Muscle layer of duodenum (tissue), 2 donors: ENCODE results near the gene EXOSC10.
A peak's percentile ranks its signal among the peaks of the same experiment; 100 is the strongest.
"Not testable (repeated sequence)": the region's sequence is repeated elsewhere in the genome, so short reads cannot be mapped to it uniquely, and the experiment has no call there.

Experiments
- H3K27ac ChIP-seq: one replicate; pipeline ENCODE4 v1.7.0; 2013; ENCODE audit warnings: mild to moderate bottlenecking, low read length
- H3K27me3 ChIP-seq: one replicate; pipeline ENCODE4 v1.7.0; 2013; ENCODE audit warnings: low read depth, mild to moderate bottlenecking, control low read depth, low read length
- H3K36me3 ChIP-seq, 2 donors: one replicate each; pipeline ENCODE4 v1.7.0; 2013; ENCODE audit warnings: low read length in 2 of 2, control low read depth in 1 of 2, mild to moderate bottlenecking in 1 of 2; ENCODE audit not compliant: insufficient read depth in 2 of 2, control insufficient read depth in 1 of 2
- H3K4me1 ChIP-seq, 2 donors: one replicate each; pipeline ENCODE4 v1.7.0; 2013; ENCODE audit warnings: low read length in 2 of 2, mild to moderate bottlenecking in 2 of 2, control low read depth in 1 of 2, moderate library complexity in 1 of 2; ENCODE audit not compliant: insufficient read depth in 2 of 2, control insufficient read depth in 1 of 2
- H3K4me3 ChIP-seq, 2 donors: one replicate each; pipeline ENCODE4 v1.7.0; 2013; ENCODE audit warnings: low read length in 2 of 2, low read depth in 1 of 2, mild to moderate bottlenecking in 1 of 2
- H3K9me3 ChIP-seq, 2 donors: one replicate each; pipeline ENCODE4 v1.7.0; 2013; ENCODE audit warnings: low read length in 2 of 2, control low read depth in 1 of 2, mild to moderate bottlenecking in 1 of 2; ENCODE audit not compliant: control insufficient read depth in 1 of 2
- donor health status: healthy.

EXOSC10 gene

DNA sequence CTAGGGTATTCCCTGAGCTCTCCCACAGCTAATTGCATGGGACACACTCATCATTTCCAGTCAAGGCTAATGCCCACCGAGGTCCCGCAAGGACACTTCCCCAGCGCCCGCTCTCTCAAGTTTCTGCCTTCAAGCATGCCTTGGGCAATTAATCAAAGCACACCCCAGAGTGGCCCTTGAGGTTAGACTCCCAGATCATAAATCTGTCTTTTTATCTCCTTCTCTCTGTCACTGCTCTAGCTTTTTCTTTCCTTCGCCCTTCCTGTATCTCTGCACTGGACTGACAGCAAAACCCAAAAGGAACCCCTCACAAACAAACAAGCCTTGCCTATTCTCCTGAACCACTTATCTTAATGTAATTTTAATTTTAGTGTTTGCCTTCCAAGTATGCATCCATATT is 7.9 kb upstream of the EXOSC10 start:
- Histone ChIP-seq H3K9me3 (no peaks in the 10 kb centered on the region), H3K27me3 (no peaks in the 10 kb centered on the region), H3K36me3 (peaks cover 50 to 60% of the 10 kb centered on the region in 2 donors), H3K27ac (no peak overlapping the region), H3K4me1 (no peaks in the 10 kb centered on the region), H3K4me3 (no peak overlapping the region)

DNA sequence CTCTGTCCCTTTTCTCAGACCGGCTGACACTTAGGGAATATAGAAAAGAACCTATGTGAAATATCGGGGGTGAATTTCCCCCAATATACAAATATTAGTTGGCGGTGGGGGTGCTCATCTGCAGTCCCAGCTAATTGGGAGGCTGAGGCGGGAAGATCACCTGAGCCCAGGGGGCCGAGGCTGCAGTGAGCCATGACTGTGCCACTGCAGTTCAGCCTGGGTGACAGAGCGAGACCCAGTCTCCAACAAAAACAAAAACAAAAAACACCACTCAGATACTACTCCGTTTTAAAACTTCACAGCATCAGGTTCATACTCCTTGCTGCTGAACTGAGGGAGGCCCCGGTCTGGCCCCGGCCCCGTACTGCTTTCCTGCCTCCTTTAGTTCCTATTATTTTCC is 5.9 kb upstream of the EXOSC10 start:
- H3K4me1 ChIP-seq, result no peaks in the 10 kb centered on the region
- no peak overlapping the region for H3K4me3 ChIP-seq
- H3K36me3 ChIP-seq, result peaks cover 35 to 40% of the 10 kb centered on the region in 2 donors
- no peaks in the 10 kb centered on the region for H3K9me3 ChIP-seq
- H3K27ac ChIP-seq, result no peak overlapping the region
- H3K27me3 ChIP-seq, result no peaks in the 10 kb centered on the region

DNA sequence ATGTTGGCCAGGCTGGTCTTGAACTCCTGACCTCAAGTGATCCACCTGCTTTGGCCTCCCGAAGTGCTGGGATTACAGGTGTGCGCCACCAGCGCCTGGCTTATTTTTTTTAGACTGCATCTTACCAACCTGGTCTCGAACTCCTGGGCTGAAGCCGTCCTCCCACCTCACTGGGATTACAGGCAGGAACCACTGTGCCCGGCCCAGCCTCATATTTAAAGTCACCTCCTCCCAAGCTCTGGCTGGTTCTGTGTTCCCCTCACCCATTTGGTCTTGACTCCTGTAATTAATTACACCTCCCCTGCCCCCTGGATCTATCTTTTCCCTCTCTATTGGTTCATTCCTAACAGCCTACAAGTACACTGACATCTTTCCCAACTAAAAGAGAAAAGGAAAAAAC is 1.7 kb upstream of the EXOSC10 start:
- H3K27ac ChIP-seq, result no peak overlapping the region
- H3K4me3 ChIP-seq, result no peak overlapping the region
- H3K36me3 ChIP-seq, result peaks cover 8 to 17% of the 10 kb centered on the region in 2 donors
- H3K27me3 ChIP-seq, result no peaks in the 10 kb centered on the region
- peaks cover 7 to 17% of the 10 kb centered on the region in 2 donors for H3K4me1 ChIP-seq
- H3K9me3 ChIP-seq, result no peaks in the 10 kb centered on the region

DNA sequence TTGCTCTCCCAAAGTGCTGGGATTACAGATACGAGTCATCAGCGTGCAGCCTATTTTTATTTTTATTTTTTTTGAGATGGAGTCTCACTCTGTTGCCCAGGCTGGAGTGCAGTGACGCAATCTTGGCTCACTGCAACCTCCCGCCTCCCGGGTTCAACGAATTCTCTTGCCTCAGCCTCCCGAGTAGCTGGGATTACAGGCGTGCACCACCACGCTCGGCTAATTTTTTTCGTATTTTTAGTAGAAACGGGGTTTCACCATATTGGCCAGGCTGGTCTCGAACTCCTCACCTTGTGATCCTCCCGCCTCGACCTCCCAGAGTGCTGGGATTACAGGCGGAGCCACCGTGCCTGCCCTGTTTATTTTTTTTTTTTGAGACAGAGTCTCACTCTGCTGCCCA is 1.1 kb upstream of the EXOSC10 start:
- not testable (repeated sequence) for H3K9me3 ChIP-seq, H3K27me3 ChIP-seq, H3K27ac ChIP-seq, H3K4me3 ChIP-seq
- Histone ChIP-seq H3K4me1 (peaks cover 7 to 17% of the 10 kb centered on the region in 2 donors), H3K36me3 (peaks cover 4 to 17% of the 10 kb centered on the region in 2 donors)

DNA sequence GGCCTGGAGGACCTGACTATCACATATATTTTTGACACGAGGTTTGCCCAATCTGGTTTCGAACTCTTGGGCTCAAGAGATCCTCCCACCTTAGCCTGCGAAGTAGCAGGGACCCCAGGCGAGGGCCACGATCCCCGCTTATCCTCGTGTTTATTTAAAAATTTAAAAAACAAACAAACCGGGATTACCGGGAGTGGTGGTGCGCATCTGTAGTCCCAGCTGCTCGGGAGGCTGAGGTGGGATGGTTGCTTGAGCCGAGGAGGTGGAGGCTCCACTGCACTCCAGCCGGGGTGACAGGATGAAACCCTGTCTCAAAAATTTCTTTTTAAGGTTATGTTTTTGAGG is 452 bp upstream of the EXOSC10 start:
- no peaks in the 10 kb centered on the region for H3K9me3 ChIP-seq
- peaks cover 4 to 16% of the 10 kb centered on the region in 2 donors for H3K36me3 ChIP-seq
- no peak overlapping the region for H3K27ac ChIP-seq
- peak overlapping the region; percentile 86 to 100 for H3K4me3 ChIP-seq
- no peaks in the 10 kb centered on the region for H3K27me3 ChIP-seq
- peaks cover 7 to 17% of the 10 kb centered on the region in 2 donors for H3K4me1 ChIP-seq

DNA sequence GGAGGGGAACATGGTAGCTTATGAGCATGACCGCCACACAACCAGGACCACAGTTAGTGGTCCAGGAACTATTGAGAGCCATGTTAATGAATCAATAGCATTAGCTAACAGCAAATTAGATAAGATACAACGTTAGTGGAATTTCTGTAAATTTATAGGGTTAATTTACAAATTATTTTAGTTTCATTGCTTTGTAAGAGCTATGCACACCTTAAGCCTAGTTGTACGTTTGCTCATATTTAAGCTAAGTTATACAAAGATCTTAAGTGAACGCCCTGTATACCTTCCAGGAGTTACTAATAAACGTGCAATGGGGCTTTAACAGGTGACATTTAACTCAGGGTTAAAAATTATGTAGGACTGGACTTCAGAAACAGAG is 749 bp downstream of the EXOSC10 start:
- H3K36me3 ChIP-seq, result peaks cover 5 to 19% of the 10 kb centered on the region in 2 donors
- no peaks in the 10 kb centered on the region for H3K9me3 ChIP-seq
- peak overlapping the region; percentile 47 for H3K27ac ChIP-seq
- H3K4me3 ChIP-seq, result peak overlapping the region; percentile 86 to 100
- peaks cover 7 to 17% of the 10 kb centered on the region in 2 donors for H3K4me1 ChIP-seq
- no peaks in the 10 kb centered on the region for H3K27me3 ChIP-seq

DNA sequence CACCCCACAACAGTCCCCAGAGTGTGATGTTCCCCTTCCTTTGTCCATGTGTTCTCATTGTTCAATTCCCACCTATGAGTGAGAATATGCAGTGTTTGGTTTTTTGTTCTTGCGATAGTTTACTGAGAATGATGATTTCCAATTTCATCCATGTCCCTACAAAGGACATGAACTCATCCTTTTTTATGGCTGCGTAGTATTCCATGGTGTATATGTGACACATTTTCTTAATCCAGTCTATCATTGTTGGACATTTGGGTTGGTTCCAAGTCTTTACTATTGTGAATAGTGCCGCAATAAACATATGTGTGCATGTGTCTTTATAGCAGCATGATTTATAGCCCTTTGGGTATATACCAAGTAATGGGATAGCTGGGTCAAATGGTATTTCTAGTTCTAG is 15.9 kb downstream of the EXOSC10 start:
- H3K27ac ChIP-seq, H3K9me3 ChIP-seq, H3K4me3 ChIP-seq, H3K4me1 ChIP-seq, H3K27me3 ChIP-seq: not testable (repeated sequence)
- peaks cover 48 to 61% of the 10 kb centered on the region in 2 donors for H3K36me3 ChIP-seq

DNA sequence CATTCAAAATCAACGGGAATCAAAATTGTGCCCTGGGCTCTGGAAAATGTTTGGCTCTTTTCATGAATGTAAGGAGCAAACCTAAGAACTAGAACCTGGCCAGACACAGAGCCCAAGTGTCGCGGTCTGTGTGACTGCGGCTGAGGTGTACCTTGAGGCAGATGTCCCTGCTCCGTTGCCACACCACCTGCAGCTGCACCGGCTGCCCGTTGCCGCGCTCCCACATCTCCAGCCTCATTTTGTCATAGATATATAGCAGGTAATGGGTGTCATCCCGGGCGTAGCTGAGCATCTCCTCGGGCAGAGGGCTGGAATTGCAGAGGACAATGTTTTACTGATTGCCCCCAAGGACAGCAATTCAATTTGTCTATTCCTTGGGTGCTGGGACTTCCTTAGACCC is 18.7 kb downstream of the EXOSC10 start:
- Histone ChIP-seq H3K4me3 (no peak overlapping the region), H3K36me3 (peaks cover 39 to 67% of the 10 kb centered on the region in 2 donors), H3K4me1 (no peaks in the 10 kb centered on the region), H3K27ac (no peak overlapping the region), H3K9me3 (no peaks in the 10 kb centered on the region), H3K27me3 (no peaks in the 10 kb centered on the region)

DNA sequence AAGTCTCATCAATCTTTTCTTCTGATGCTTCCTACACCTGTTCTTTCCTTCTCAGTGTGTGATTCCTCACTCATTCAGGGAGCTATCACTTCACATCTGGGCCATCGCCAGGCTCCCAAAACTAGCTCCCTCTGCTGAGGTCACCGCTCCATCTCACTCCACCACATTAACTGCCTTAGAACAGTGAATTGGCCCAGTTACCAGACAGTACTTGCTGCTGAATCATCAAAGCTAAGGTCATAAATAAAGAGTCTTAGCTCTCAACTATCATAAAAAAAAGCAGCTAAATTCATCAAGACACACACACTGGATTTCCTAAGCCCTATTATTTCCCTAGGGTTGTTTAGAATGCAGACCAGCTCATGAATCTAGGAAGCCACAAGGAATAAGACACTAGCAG is 21.0 kb downstream of the EXOSC10 start:
- Histone ChIP-seq H3K4me1 (no peaks in the 10 kb centered on the region), H3K27ac (no peak overlapping the region), H3K4me3 (no peak overlapping the region), H3K9me3 (no peaks in the 10 kb centered on the region), H3K36me3 (peaks cover 50 to 89% of the 10 kb centered on the region in 2 donors), H3K27me3 (no peaks in the 10 kb centered on the region)

DNA sequence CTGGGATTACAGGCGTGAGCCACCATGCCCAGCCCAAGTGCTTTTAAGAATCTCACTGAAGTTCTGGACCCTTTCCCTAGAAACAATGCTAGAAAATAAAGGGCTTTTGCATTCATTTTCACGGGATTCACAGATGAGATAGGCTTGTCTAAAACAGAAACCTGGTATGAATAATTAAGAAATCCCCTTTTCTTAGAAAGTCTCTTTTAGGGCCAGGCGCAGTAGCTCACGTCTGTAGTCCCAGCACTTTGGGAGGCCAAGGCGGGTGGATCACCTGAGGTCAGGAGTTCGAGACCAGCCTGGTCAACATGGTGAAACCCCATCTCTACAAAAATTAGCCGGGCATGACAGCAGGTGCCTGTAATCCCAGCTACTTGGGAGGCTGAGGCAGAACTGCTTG is 26.3 kb downstream of the EXOSC10 start:
- H3K27me3 ChIP-seq, H3K27ac ChIP-seq, H3K4me1 ChIP-seq, H3K4me3 ChIP-seq, H3K9me3 ChIP-seq: not testable (repeated sequence)
- peaks cover 53 to 94% of the 10 kb centered on the region in 2 donors for H3K36me3 ChIP-seq

DNA sequence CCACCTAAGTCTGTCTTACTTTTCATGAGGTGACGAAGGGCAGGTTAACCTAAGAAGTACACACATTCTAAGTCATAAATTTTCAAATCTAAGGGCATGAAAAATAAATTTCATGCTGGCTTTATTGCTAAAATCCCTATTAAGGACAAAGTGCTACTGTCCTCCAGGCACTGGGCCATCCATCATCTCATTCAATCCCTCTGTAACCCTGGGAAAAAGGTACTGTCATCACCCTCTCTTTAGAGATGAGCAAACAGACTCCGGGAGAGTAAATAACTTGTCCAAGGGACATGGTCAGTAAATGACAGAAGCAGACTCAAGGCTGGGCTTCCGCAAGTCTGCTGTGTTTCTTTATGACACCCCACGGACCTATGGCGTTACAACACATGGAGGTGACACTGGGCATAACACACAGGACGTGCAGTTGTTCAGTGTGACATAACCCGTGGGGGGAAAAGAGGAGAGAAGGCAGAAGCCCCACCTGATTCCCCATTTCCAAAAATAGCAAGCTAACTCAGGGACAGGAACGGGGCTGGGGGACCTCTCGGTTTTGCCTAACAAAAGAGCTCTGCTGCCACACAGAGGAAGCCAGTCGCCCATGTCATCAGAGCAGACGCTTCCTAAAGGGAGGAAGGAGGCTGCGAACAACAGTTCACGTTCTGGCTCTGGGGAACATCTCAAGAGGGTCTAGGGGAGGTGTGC is 27.3 kb downstream of the EXOSC10 start:
- Histone ChIP-seq H3K27ac (no peak overlapping the region), H3K4me3 (no peak overlapping the region), H3K36me3 (peaks cover 58 to 97% of the 10 kb centered on the region in 2 donors), H3K4me1 (no peaks in the 10 kb centered on the region), H3K9me3 (no peaks in the 10 kb centered on the region), H3K27me3 (no peaks in the 10 kb centered on the region)
